T follicular helper cell (primary cell): ENCODE results near the gene CCNE1.

Source experiments
- DNase-seq: peaks from one replicate; pipeline ENCODE4 v3.0.0-alpha.2; 2020; ENCODE audit warnings: low read depth

The CCNE1 gene

DNA sequence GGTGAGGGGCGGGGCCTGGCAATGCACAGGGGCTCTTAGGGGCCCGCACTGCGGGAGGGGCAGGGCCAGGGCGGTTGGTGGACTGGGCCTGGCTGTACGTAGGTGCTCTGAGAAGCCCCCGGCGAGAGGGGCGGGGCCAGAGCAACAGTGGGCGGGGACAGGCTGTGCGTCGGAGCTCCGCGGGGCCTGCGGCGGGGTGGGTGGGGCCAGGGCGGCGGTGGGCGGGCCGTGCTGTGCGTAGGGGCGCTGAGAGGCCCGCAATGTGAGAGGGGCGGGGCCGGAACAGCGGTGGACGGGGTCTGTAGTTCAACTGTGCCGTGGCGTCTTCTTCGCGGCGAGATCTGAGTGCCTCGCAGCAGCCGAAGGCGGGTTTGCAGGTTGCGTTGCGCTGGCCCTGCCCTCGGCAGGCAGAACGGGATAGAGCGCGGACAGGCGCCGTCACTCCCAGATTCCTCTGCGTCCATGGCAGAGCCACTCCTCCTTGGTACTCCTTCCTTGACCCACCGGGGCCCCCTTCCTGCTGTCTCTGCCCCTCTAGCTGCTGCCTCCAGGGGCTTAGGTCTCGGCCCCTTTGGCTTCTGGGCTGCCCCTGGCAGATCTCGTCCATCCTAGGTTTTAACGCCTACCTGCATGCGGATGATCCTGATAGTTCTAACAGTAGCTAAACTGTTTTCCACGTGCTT, 33.2 kb downstream of the CCNE1 start:
- DNase-seq, result peak; percentile 94

DNA sequence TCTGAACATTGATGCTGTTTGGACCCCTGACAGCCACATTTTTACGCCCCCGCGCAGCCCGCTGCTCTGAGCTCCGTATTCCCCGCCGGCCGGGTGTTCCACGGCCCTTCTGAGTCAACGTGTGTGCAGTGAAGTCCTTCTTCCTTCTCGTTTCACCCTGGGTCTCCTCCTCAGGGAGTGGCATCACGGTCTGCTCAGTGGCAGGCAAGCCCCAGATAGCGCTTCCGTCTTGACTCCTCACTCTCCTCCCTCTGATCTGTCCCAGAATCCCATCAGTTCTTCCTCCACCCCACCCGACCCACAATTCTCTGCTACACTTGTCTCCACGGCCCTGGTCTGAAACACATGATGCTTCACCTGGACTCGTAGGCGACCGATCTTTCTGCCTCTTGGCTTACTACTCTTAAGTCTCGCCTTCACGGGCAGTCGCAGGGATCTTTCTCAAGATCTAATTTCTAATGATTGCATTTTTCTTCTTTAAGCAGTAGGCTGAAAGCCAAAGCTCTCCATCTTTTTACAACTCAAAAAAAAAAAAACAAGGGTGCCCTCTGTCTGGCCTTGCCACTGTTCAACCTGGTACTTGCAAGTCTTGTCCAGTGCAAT, 33.9 kb downstream of the CCNE1 start:
- no peak for DNase-seq

DNA sequence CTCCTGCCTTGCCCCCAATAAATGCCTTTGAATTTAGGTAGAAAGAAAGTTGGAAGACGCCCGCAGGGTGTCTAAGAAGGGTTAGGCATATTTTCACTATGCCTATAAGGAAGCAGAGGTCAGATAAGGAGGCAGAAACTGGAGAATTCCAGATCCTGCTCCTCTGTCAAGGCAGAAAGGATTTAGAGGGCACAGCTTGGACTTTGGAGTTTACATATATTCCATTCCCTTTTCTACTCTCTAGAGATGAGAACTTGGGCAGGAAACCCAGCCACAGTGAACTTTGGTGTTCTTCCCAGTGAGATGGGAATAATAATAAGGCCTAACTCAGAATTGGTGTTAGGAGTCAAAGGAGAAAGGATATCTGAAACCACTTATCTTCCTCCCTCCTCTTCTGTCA, 37.4 kb downstream of the CCNE1 start:
- DNase-seq, result no peak

DNA sequence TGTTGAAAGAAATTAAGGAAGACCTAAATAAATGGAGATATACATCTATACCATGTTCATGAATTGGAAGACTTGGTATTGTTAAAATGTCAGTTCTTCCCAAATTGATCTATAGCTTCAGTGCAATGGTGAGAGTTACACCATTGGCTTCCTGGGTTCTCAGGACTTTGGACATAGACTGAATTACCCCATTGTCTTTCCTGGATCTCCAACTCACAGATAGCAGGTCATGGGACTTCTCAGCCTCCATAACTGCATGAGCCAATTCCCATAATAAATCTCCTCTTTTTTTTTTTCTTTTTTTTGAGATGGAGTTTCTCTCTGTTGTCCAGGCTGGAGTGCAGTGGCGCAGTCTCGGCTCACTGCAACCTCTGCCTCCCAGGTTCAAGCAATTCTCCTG, 38.7 kb downstream of the CCNE1 start:
- no peak for DNase-seq

DNA sequence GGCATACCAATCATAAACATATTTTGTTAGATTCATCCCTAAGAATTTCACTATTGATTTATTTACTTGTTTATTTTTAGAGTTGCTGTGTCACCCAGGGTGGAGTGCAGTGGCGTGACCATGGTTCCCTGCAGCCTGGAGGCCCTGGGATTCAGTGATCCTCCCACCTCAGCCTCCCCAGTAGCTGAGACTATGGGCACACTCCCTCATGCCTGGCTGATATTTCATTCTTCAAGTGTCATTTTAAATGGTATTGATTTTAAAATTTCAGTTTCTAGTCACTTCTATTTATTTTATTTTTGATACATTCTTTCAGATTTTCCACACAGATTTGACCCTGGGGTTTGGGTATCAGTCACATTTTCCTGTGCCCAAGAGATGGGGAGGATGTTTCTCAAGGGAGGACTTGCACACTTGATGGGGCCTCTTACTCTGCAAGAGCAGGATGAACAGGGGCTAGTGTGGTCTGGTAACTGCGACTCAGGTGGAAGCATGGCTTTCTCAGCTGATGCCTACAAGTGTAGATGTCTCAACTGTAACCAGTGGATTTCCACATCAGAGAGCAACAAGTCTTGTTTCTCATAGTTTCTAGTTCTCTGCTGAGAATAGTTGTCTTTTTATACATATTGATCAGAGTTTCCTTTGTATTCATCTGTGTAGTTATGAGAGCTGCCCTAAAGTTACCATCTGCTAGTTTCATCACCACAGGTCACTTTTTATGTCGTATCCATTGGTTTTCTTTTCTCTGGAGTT, 40.2 kb downstream of the CCNE1 start:
- no peak for DNase-seq

DNA sequence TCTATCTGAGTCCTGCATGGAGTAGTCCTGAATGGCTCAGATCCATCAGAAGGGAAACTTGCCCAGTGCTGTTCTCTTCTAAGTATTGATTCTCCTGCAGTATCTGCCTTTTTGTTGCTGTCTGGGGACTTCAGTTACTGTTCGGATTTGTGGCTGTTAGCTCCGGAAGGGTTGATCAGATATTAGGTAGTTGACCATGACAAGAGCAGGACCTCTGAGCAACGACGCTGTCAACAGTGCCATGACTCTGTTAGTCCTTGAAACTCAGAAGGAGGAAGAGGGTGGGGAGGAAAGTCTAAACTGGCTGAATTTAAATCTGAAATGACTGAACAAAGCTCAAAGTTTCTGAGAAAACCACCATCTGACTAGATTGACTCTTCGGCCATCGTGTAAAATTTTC, 42.2 kb downstream of the CCNE1 start:
- DNase-seq, result no peak

DNA sequence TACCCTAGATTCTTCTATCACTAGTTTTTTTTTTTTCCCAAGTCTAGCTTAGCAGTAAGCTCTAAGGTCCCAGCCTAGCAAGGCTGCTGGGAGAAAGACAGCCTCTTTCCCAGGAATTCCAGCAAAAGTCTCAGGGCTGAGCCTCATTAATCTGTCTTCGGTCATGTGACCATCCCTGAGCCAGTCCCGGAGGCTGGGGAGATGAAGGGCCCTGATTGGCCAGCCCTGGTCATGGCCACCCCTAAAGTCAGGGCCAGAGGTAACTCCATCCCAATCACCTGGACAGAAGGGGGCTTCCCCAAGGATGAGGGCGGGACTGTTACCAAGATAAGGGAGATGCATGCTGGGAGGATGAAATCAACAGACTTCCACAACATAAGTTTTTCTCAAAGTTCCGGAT, 43.3 kb downstream of the CCNE1 start:
- DNase-seq, result no peak

DNA sequence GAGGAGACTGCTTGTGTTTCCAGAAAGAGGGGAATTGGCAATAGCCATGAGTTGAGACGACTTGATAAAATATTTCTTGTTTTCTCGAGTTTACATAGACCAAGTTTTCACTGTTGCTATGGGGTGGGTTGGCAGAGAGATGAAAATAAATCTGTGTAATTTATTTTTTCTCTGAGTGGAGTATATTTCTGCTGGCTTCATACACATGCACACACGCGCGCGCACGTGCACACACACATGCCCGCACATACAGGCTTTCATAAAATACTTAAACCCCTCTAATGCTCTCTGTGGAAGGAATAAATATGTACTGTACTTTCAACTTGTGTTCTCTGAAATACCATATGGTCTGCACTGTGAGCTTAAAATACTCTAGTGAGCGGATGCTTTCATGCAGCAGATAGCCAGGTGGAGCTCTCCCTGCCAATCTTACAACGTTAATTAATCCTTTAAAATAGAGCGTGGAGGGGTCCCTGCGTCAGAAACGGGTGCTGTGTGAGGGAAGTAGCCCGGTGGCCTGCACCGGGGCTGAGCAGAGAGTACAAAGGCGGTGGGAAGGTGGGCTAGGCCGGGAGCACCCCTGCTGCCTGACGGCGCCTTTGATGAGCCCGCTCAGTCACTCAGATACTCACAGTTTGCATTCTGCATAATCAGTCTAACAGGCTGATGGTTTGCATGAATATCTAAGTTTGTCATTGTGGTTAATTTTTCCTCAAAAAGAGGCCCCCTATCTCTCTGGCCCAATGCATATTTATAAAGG, 44.1 kb downstream of the CCNE1 start:
- no peak for DNase-seq

DNA sequence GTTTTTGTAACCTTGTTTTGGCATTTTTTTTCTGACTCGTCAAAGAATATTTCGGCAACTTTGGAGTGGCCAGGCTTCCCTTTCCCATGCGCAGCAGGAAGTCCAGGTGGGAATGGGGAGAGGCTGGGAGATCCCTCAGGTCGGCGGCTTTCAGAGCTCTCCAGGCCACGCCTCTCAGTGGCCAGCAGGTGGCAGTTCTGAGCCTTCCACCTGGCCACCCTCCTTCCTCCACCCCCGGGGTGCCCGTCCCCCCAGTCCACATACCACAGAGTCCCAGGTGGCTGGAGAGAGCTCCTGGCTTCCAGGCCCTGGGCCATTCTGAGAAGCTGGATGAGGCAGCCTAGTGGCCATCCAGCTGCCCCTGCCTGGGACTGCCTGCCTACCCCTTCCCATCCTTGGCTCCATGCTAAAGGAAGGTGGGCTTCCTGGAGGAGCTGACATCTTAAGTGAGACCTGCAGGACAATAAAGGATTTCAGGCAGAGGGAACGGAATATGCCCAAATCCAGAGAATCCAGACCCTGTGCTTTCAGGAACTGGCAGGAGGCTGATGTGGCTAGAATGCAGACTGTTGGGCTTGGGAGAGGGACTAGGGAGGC, 46.3 kb downstream of the CCNE1 start:
- no peak for DNase-seq

DNA sequence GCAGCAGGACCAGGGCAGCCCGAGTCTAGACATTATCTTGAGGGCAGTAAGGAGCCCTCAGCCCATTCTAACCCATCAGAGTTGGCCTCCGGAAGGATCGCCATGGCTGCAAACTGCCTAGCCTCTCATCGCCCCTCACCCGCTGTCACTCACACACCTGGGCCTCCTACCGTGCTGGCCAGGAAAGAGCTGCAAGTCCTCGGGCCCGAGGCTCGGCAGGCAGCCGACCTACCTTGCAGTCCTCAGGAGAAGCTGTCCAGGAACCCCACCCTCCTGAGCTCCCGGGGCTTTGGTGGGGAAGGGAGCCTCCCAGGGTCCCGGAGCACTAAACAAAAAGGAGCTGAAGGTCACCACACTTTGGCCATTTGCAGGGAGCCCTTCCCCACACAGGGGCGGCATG, 46.8 kb downstream of the CCNE1 start:
- DNase-seq, result no peak

DNA sequence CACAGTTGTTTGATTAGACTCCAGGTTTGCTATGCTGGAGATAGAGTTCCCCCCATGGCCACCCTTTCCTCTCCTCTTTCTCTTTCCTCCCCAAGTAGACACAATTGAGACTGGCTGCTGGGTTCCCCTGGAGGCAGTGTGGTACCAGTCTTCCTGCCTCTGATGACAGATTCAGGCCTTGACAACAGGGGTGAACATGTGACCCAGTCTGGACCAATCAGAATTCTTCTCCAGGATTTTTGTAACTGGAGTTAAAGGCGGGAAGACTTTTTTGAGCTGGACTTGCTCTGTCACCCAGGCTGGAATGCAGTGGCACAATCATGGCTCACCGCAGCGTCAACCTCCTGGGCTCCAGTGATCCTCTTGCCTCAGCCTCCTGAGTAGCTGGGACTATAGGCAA, 48.7 kb downstream of the CCNE1 start:
- DNase-seq, result no peak

DNA sequence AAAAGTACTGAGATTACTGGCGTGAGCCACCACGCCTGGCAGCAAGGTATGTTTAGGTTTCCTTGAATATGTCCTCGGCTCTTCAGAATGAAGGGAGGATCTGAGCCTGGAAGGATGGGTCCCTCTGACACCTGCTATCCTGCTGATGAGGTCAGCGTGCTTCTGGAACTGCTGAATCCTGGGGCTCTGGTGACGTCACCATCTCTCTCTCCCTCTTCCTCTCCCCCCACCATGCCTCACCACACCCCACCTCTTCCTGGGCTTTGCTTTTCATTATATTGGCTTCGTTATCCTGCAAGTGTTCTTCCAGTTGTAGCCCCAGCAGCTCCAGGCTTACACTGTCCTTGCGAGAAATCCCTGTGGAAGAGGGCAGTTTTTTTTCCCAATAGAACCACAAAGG, 49.8 kb downstream of the CCNE1 start:
- DNase-seq, result no peak

DNA sequence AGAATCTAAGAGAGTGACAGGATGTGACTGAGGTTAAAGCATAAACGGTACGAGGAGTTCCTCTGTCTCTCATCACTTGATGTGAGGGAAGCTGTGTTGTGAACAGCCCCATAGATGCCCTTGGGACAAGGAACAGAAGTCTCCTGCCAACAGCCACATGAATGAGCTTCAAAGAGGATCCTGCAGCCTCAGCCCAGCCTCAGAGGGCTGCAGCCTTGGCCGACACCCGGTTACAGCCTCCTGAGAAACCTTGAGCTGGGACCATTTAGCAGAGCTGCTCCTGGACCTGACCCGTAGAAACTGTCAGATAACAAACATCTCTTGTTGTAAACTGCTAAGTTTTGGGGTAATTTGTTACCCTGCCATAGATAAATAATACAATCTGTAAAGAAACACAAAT, 54.2 kb downstream of the CCNE1 start:
- DNase-seq, result no peak

DNA sequence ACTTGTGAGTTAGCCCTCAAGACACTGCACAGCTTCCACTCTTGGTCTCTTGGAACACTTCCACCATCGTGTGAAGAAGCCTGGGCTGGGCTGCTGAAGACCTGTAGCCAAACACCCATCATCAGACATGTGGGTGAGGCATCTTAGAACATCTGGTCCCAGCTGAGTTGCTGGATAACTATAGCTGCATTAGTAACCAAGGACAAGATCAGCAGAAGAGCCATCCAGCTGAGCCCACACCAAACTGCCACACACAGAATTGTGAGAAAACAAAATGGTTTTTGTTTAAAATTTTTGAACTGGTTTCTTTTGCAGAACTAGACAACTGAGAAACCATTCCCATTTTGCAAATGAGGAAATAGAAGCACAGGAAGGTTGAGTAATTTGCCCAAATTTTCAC, 56.2 kb downstream of the CCNE1 start:
- DNase-seq, result no peak

DNA sequence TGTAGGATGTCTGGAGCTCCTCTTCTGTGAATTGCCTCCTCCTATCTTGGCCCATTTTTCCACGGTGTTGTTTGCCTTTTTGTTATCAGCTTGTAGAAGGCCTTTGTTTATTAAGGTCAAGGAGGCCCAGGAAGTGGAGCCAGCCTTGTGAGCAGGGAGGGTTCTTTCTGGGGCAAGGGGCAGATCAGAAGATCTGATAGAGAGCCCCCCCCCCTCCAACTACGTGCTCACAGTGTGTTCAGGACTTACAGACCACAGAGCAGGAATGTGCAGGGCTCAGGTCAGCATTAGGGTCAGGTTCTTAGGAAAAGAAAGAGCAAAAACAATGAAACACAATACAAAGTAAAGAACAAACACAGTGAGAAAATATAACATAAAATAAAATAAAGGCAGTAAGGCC, 59.4 kb downstream of the CCNE1 start:
- no peak for DNase-seq

DNA sequence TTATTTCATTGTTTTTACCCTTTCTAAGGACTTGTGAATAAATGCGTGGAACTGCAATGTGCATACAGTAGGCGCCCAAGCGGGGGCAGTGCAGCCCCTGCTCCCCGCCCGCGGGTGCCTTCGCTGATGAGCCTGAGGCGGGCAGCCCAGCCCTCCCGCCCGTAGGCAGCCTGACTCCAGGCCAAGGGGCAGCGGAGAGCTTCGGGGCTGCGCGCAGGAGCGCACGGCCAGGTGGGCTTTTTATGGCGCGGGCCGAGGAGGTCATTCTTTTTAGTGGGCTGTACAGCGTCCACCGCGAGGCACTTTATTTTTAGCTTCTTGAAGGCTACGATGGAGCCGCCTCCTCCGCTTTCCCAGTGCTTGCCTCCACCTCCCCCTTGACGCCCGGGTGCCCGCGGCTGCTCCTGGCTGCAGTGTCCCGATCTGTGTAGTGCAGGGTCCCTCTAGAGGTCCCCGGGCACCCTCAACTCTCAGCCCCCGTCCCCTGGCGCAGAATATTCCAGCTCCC, 60.5 kb downstream of the CCNE1 start:
- no peak for DNase-seq

DNA sequence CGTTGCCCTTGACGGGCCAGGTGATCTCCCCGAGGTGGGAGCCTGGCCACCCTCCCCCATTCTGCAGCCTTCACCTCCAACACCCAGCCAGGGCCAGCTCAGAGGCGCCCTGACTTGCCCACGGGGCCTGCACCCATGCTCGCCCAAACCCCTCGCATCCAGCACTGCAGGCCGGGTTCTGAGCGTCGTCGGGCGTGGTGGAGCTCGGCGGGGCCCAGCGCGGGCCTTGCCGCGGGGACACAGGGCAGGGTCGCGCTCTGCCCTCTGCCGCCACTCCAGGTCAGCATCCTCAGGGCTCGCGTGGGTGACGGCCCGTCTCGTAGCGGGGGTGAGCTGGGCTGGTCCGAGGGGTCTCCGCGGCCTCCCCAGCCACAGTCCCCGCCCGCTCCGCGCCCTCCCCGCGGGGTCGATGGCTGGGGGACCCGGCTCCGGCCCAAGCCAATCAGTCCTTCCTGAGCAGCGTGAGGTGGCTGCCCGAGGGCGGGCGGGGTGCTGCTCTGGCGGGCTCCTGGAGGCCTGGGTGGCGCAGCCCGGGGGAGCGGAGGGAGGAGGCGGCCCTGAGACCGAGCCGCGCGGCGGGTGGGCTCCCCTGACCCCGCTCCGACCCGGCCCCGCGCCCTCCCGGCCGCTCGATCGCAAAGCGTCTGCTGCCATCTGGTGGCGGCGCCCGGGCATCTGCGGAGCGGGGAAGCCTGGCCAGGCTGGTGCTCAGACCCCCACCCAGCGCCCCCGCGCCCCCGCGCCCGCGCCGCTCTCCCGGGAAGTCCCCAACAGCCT, 61.4 kb downstream of the CCNE1 start:
- DNase-seq, result peak; percentile 58
